Calu3 (cell line): ENCODE measurements around the gene NNT. TPM values are rescaled to one million over a fixed set of nuclear protein-coding genes. Genes with fewer than 3 reads are reported as not detected.

Experiments
- BruUV-seq: library from RNA; stranded (reverse); fragments of 400-500 nt; replicated peaks from 2 replicates; lab custom pipeline; 2021; lab: Mats Ljungman, UMichigan
- CTCF ChIA-PET: fragments of 300-600 bp; sonication (Branson Sonifier 250); formaldehyde crosslinking; loops from one replicate; lab custom pipeline; 2022; ENCODE audit warnings: antibody characterized with exemption; lab: Charles Lee
- DNase-seq: peaks from one replicate; pipeline ENCODE4 v3.0.0; 2022
- H3K27ac Mint-ChIP-seq: one replicate; pipeline ENCODE4 v1.8.0; 2022; ENCODE audit warnings: mixed read lengths; ENCODE audit not compliant: unreplicated experiment
- H3K27me3 Mint-ChIP-seq: one replicate; pipeline ENCODE4 v1.8.0; 2022; ENCODE audit warnings: mixed read lengths; ENCODE audit not compliant: unreplicated experiment
- H3K36me3 Mint-ChIP-seq: one replicate; pipeline ENCODE4 v1.8.0; 2022; ENCODE audit warnings: mild to moderate bottlenecking, moderate library complexity, mixed read lengths; ENCODE audit not compliant: insufficient read depth, unreplicated experiment
- H3K4me1 Mint-ChIP-seq: one replicate; pipeline ENCODE4 v1.8.0; 2022; ENCODE audit warnings: mild to moderate bottlenecking, low read depth, mixed read lengths; ENCODE audit not compliant: unreplicated experiment
- H3K4me3 Mint-ChIP-seq: one replicate; pipeline ENCODE4 v1.8.0; 2022; ENCODE audit warnings: mild to moderate bottlenecking, low read depth, moderate library complexity, mixed read lengths; ENCODE audit not compliant: unreplicated experiment
- H3K9me3 Mint-ChIP-seq: one replicate; pipeline ENCODE4 v1.8.0; 2022; ENCODE audit warnings: low read depth, mixed read lengths; ENCODE audit not compliant: unreplicated experiment
- intact Hi-C: fragments of 100-400 bp; cut with micrococcal nuclease; formaldehyde crosslinking; loops from one replicate; pipeline ENCODE4 v1.10.0; 2022; ENCODE audit not compliant: unreplicated experiment
- total RNA-seq: library from RNA; stranded (reverse); gene quantifications from 2 replicates; pipeline ENCODE4 v1.2.3, GENCODE V29; 2022
- TF ChIP-seq, protein P1 (sequence below): fragments of 200-600 bp; IDR thresholded peaks from one replicate; pipeline ENCODE4 v1.8.0; 2022; ENCODE audit warnings: antibody characterized with exemption; ENCODE audit not compliant: unreplicated experiment

The NNT gene
- total RNA-seq, 1 experiment from 2014 or later: 72.4 TPM

DNA sequence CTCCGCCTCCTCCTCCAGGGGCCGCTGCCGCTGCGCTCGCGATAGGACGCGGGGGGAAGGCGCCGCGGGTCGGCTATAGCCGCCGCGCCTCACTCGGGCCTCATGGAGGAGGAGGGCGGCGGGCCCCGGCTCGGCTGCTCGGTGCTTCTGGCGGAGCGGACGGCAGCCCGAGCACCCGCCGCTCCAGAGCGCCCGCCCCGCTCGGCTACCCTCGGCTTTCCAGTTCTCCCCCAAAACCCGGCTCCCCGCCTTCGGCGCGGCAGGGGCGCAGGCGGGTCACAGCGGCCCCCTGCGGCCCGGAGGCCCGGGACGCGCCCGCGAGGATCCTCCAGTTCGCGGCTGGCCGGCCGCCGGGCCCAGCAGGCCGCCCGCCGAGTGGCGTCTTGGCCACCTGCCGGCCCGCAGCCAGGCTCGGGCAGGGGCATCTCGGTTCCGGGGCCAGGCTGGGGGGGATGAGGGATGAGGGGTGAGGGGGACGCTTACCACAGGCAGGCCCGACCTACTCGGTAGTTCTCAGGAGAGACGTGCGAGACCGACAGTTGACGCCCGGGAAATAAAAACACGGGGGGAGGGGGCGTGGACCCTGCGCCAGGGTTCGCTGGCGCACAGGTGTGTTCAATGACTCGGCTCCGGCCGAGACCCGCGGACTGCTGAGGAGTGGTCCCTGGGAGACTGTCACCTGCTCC, 46.0 kb upstream of the NNT start, which contains the start of gene PAIP1:
TSS of gene PAIP1 (minus strand) at position 221 of the 686 bp plus-strand sequence. CDS start 231 bp downstream, outside the sequence.
- Mint-ChIP-seq H3K9me3 (no peaks in the 10 kb centered on the region), H3K27me3 (no peaks in the 10 kb centered on the region), H3K4me1 (no peaks in the 10 kb centered on the region), H3K4me3 (no peak within 1 kb of the TSS), H3K27ac (peak within 1 kb of the TSS; percentile 88), H3K36me3 (peaks cover 24% of the 10 kb centered on the region)
- TF ChIP-seq, protein P1, sequence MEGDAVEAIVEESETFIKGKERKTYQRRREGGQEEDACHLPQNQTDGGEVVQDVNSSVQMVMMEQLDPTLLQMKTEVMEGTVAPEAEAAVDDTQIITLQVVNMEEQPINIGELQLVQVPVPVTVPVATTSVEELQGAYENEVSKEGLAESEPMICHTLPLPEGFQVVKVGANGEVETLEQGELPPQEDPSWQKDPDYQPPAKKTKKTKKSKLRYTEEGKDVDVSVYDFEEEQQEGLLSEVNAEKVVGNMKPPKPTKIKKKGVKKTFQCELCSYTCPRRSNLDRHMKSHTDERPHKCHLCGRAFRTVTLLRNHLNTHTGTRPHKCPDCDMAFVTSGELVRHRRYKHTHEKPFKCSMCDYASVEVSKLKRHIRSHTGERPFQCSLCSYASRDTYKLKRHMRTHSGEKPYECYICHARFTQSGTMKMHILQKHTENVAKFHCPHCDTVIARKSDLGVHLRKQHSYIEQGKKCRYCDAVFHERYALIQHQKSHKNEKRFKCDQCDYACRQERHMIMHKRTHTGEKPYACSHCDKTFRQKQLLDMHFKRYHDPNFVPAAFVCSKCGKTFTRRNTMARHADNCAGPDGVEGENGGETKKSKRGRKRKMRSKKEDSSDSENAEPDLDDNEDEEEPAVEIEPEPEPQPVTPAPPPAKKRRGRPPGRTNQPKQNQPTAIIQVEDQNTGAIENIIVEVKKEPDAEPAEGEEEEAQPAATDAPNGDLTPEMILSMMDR: peak; percentile 33
- intact Hi-C loops: loop anchor here (5.0 kb wide), 1 partner anchor 45 kb away; the partner anchor contains the start of gene NNT
- CTCF ChIA-PET: no interaction called here
- BruUV-seq: TSS peak; percentile 70
- peak; percentile 90 for DNase-seq

GRCh38 chr5:43560128-43560527, 42.9 kb upstream of the NNT start:
- TF ChIP-seq, protein P1: no peak
- DNase-seq: peak; percentile 2
- Mint-ChIP-seq H3K9me3 (no peaks in the 10 kb centered on the region), H3K27me3 (no peaks in the 10 kb centered on the region), H3K27ac (no peak overlapping the region), H3K4me3 (no peak overlapping the region), H3K4me1 (no peaks in the 10 kb centered on the region), H3K36me3 (peaks cover 24% of the 10 kb centered on the region)
- no TSS peak for BruUV-seq
- intact Hi-C loops: no loop called here
- CTCF ChIA-PET: no interaction called here

DNA sequence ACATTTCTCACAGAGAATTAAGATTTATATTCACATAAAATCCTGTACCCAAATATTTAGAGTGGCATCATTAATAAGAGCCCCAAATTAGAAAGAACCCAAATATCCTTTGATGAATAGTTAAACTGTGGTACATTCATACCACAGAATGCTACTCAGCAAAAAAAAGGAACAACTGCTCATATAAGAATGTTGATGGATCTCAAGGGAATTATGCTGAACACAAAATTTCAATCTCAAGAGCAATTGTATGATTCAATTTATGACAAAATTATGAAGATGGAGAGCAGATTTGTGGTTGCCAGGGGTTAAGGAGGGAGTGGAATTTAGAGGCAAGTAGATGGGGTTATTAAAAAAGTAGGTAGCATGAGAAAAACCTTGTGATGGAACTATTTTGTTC, 41.6 kb upstream of the NNT start:
- DNase-seq: no peak
- Mint-ChIP-seq H3K9me3 (no peaks in the 10 kb centered on the region), H3K4me3 (no peak overlapping the region), H3K27ac (no peak overlapping the region), H3K27me3 (no peaks in the 10 kb centered on the region), H3K4me1 (no peaks in the 10 kb centered on the region), H3K36me3 (peaks cover 15% of the 10 kb centered on the region)
- no TSS peak for BruUV-seq
- TF ChIP-seq, protein P1: no peak
- intact Hi-C loops: no loop called here
- CTCF ChIA-PET: no interaction called here

- intact Hi-C loops: no loop called here
- CTCF ChIA-PET: no interaction called here
- TF ChIP-seq, protein P1: no peak
These were observed 39.7 kb upstream of the NNT start for GRCh38 chr5:43563321-43563720.

More at GRCh38 chr5:43563321-43563720, 39.7 kb upstream of the NNT start:
- Mint-ChIP-seq H3K9me3 (no peaks in the 10 kb centered on the region), H3K4me1 (no peaks in the 10 kb centered on the region), H3K4me3 (no peak overlapping the region), H3K27me3 (no peaks in the 10 kb centered on the region), H3K27ac (no peak overlapping the region), H3K36me3 (no peaks in the 10 kb centered on the region)
- DNase-seq: no peak
- BruUV-seq: no TSS peak
